SJCRH30 (cell line): Measurements from ENCODE around the gene FKBP2. TPM values are rescaled to one million over a fixed set of nuclear protein-coding genes. Genes with fewer than 3 reads are reported as not detected.

Experiments
- DNase-seq, 2 experiments: peaks; one replicate each; pipeline ENCODE4 v3.0.0-alpha.2; 2015 to 2020
- H3K27ac ChIP-seq: fragments of 250-450 bp; sonication (Bioruptor Pico); 2 replicates; pipeline ENCODE4 v1.5.1; 2020; ENCODE audit warnings: mild to moderate bottlenecking, moderate library complexity
- H3K27me3 ChIP-seq: fragments of 250-450 bp; sonication (Bioruptor Pico); 2 replicates; pipeline ENCODE4 v1.5.1; 2020; ENCODE audit warnings: mild to moderate bottlenecking, moderate library complexity
- H3K36me3 ChIP-seq: fragments of 250-450 bp; sonication (Bioruptor Pico); 2 replicates; pipeline ENCODE4 v1.5.1; 2020; ENCODE audit warnings: mild to moderate bottlenecking, moderate library complexity
- H3K4me1 ChIP-seq: fragments of 250-450 bp; sonication (Bioruptor Pico); 2 replicates; pipeline ENCODE4 v1.5.1; 2020; ENCODE audit warnings: mild to moderate bottlenecking, moderate library complexity
- H3K4me3 ChIP-seq: fragments of 250-450 bp; sonication (Bioruptor Pico); 2 replicates; pipeline ENCODE4 v1.5.1; 2020; ENCODE audit warnings: mild to moderate bottlenecking, moderate library complexity
- H3K9me3 ChIP-seq: fragments of 250-450 bp; sonication (Bioruptor Pico); replicated peaks from 2 replicates; pipeline ENCODE4 v1.5.1; 2020; ENCODE audit warnings: mild to moderate bottlenecking, moderate library complexity
- total RNA-seq: library from RNA; depleted of rRNA; stranded (reverse); fragments of >200 nt; shearing (Covaris generic); gene quantifications from 2 replicates; pipeline ENCODE4 v1.2.3, GENCODE V29; 2014

Gene FKBP2
- total RNA-seq, 1 experiment from 2014 or later, result 53.5 TPM

GRCh38 chr11:64255135-64256128, 14.5 kb downstream of the FKBP2 start:
- Histone ChIP-seq H3K27me3 (no peaks in the 10 kb centered on the region), H3K4me3 (no peak overlapping the region), H3K36me3 (peaks cover 31% of the 10 kb centered on the region), H3K9me3 (no peaks in the 10 kb centered on the region), H3K27ac (no peak overlapping the region), H3K4me1 (peaks cover 6% of the 10 kb centered on the region)
- DNase-seq, result no peak

GRCh38 chr11:64256300-64256699, 15.4 kb downstream of the FKBP2 start:
- H3K4me1 ChIP-seq, result 0 out of 2 replicates have a peak, but pooled peaks cover 3% of the 10 kb centered on the region
- H3K36me3 ChIP-seq, result peaks cover 33% of the 10 kb centered on the region
- H3K27ac ChIP-seq, result no peak overlapping the region
- no peaks in the 10 kb centered on the region for H3K27me3 ChIP-seq
- DNase-seq, result no peak
- no peak overlapping the region for H3K4me3 ChIP-seq
- H3K9me3 ChIP-seq, result no peaks in the 10 kb centered on the region

DNA sequence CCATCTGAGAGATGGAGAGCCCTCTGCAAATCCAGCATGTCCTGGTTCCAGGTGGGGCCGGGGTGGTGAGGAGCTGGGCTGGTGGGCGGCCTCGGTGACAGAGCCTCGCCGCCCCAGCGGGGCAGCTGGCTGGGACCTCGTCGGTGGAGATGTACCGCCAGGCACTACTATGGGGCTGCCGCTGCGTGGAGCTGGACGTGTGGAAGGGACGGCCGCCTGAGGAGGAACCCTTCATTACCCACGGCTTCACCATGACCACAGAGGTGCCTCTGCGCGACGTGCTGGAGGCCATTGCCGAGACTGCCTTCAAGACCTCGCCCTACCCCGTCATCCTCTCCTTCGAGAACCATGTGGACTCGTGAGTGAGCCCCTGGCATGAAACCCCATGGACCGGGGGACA, 17.5 kb downstream of the FKBP2 start:
- H3K27ac ChIP-seq, result no peak overlapping the region
- H3K4me1 ChIP-seq, result 0 out of 2 replicates have a peak, but pooled peaks cover 3% of the 10 kb centered on the region
- peaks cover 34% of the 10 kb centered on the region for H3K36me3 ChIP-seq
- DNase-seq, result no peak
- H3K4me3 ChIP-seq, result no peak overlapping the region
- H3K27me3 ChIP-seq, result no peaks in the 10 kb centered on the region
- H3K9me3 ChIP-seq, result no peaks in the 10 kb centered on the region

DNA sequence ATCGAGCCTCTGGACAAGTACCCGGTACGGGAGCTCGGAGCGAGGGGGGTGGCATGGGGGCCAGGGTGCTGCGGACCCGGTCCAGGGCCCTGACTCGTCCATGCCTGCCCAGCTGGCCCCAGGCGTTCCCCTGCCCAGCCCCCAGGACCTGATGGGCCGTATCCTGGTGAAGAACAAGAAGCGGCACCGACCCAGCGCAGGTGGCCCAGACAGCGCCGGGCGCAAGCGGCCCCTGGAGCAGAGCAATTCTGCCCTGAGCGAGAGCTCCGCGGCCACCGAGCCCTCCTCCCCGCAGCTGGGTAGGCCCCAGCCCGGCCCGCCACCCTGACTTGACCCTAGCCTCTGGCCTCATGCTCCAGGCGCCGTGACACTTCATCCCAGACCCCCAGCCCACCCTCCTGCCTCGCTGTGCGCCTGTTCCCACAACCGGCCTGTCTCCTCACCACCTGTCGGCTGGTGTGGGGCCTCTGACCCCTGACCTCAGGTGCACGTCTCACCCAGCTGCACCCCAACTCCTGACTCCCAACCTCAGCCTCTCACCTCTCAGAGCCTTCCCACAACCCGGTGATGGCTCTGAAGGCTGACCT, 18.1 kb downstream of the FKBP2 start:
- Histone ChIP-seq H3K27me3 (no peaks in the 10 kb centered on the region), H3K4me1 (no peaks in the 10 kb centered on the region), H3K27ac (no peak overlapping the region), H3K9me3 (no peaks in the 10 kb centered on the region), H3K4me3 (no peak overlapping the region), H3K36me3 (peaks cover 34% of the 10 kb centered on the region)
- no peak for DNase-seq

GRCh38 chr11:64259533-64260067, 18.7 kb downstream of the FKBP2 start:
- no peaks in the 10 kb centered on the region for H3K27me3 ChIP-seq
- H3K36me3 ChIP-seq, result peaks cover 35% of the 10 kb centered on the region
- no peak for DNase-seq
- H3K27ac ChIP-seq, result no peak overlapping the region
- no peak overlapping the region for H3K4me3 ChIP-seq
- no peaks in the 10 kb centered on the region for H3K9me3 ChIP-seq
- no peaks in the 10 kb centered on the region for H3K4me1 ChIP-seq

DNA sequence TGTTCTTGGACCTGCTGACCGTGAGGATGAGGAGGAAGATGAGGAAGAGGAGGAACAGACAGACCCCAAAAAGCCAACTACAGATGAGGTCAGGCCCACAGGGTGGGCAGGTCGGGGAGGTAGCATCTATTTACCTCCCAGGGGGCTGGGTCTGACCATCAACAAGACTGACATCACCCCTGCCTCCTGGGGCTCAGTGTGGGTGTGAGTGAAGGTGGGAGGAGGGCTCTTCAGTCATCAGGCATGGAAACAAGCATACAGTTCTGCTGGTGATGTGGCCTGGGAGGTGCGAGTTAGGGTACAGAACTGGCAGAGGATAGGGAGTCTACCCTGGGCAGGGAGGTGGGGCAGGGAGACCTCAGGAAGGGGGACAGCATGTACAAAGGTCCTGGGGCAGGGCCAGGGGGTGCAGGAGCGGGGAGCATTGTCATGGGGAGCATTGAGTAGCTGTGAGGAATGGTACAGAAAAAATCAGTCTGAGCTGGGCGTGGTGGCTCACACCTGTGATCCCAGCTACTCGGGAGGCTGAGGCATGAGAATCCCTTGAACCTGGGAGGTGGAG, 19.3 kb downstream of the FKBP2 start:
- Histone ChIP-seq H3K27ac (no peak overlapping the region), H3K4me1 (no peaks in the 10 kb centered on the region), H3K4me3 (no peak overlapping the region), H3K9me3 (no peaks in the 10 kb centered on the region), H3K27me3 (no peaks in the 10 kb centered on the region), H3K36me3 (peaks cover 32% of the 10 kb centered on the region)
- no peak for DNase-seq

GRCh38 chr11:64261556-64262080, 20.7 kb downstream of the FKBP2 start:
- Histone ChIP-seq H3K36me3 (peaks cover 38% of the 10 kb centered on the region), H3K4me1 (no peaks in the 10 kb centered on the region), H3K9me3 (no peaks in the 10 kb centered on the region), H3K27ac (no peak overlapping the region), H3K27me3 (no peaks in the 10 kb centered on the region), H3K4me3 (no peak overlapping the region)
- DNase-seq, result no peak

- Histone ChIP-seq H3K9me3 (no peaks in the 10 kb centered on the region), H3K27me3 (no peaks in the 10 kb centered on the region), H3K36me3 (peaks cover 36% of the 10 kb centered on the region), H3K27ac (no peak overlapping the region), H3K4me1 (no peaks in the 10 kb centered on the region), H3K4me3 (no peak overlapping the region)
- no peak for DNase-seq
Observed at GRCh38 chr11:64262271-64263002, 21.5 kb downstream of the FKBP2 start.

DNA sequence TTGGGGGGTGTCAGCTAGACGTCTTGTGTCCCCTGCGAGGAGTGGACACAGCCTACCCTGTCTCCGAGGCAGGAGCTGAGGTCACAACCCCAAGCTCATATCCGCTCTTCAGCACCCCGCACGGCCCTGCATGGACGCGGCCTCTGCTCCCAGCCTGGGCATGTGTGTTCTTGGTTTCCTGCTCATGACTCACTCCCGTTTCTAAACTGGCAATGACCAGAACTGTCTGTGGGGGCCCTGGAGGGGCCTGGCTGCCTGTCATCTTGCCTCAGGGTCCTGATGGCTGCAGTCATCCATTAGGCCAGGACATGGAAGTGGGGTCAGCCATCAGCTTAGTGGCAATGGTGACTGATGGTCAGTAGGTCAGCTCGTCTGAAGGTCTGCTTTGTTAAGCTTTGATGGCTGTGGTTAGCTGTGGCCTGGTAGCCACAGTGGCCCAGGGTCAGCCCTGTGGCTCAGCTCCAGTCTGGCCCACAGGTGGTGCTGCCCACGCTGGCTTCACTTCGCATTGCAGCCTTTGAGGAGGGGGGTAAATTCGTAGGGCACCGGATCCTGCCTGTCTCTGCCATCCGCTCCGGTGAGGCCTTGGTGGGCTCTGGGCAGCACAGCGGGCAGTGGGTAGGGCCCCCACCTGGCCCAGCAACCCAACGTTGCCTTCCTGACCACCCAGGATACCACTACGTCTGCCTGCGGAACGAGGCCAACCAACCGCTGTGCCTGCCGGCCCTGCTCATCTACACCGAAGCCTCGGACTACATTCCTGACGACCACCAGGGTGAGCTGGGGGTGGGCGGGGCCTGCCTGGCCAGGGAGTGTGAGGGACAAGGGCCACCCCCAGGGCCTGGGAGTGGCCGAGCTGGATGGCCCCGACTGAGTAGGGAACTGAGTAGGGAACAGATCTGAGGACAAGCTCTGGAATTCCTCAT, 22.4 kb downstream of the FKBP2 start:
- DNase-seq, result peak in 1 of 2 experiments; percentile 31
- Histone ChIP-seq H3K4me1 (no peaks in the 10 kb centered on the region), H3K4me3 (no peak overlapping the region), H3K27me3 (no peaks in the 10 kb centered on the region), H3K36me3 (peaks cover 30% of the 10 kb centered on the region), H3K9me3 (no peaks in the 10 kb centered on the region), H3K27ac (no peak overlapping the region)

DNA sequence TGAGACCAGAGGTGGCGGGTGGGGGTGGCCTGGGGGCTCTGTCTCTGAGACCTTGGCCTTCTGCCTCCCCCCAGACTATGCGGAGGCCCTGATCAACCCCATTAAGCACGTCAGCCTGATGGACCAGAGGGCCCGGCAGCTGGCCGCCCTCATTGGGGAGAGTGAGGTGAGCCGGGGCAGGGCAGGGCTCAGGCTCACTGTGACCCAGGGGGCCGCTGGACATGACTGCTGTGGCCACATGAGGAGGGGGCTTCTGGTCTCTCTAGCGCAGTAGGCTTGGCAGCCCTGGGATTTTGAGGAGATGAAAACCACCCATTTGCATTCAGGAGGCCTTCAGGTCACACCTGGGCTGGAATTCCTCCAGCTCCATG, 23.0 kb downstream of the FKBP2 start:
- H3K9me3 ChIP-seq, result no peaks in the 10 kb centered on the region
- no peaks in the 10 kb centered on the region for H3K27me3 ChIP-seq
- no peaks in the 10 kb centered on the region; the same call in 1 of the 2 replicates for H3K4me1 ChIP-seq
- H3K36me3 ChIP-seq, result peaks cover 27% of the 10 kb centered on the region
- H3K4me3 ChIP-seq, result no peak overlapping the region
- DNase-seq, result no peak
- H3K27ac ChIP-seq, result no peak overlapping the region

GRCh38 chr11:64264371-64264852, 23.5 kb downstream of the FKBP2 start:
- no peak overlapping the region for H3K27ac ChIP-seq
- no peaks in the 10 kb centered on the region for H3K9me3 ChIP-seq
- H3K36me3 ChIP-seq, result peaks cover 24% of the 10 kb centered on the region
- no peak overlapping the region for H3K4me3 ChIP-seq
- DNase-seq, result no peak
- no peaks in the 10 kb centered on the region for H3K27me3 ChIP-seq
- no peaks in the 10 kb centered on the region; the same call in 1 of the 2 replicates for H3K4me1 ChIP-seq

GRCh38 chr11:64265176-64266160, 24.6 kb downstream of the FKBP2 start:
- no peak overlapping the region for H3K27ac ChIP-seq
- no peak overlapping the region for H3K4me3 ChIP-seq
- H3K9me3 ChIP-seq, result no peaks in the 10 kb centered on the region
- H3K4me1 ChIP-seq, result no peaks in the 10 kb centered on the region; the same call in 1 of the 2 replicates
- H3K27me3 ChIP-seq, result no peaks in the 10 kb centered on the region
- peaks cover 16% of the 10 kb centered on the region for H3K36me3 ChIP-seq
- DNase-seq, result no peak
